HG02588 (cell line): Measurements from ENCODE around the gene LARGE1.
"Not testable (repeated sequence)": the region's sequence is repeated elsewhere in the genome, so short reads cannot be mapped to it uniquely, and the experiment has no call there.

Source experiments
- ATAC-seq: cut with Tn5 transposase; IDR thresholded peaks from one replicate; pipeline ENCODE4 v1.9.1; 2021; ENCODE audit warnings: mild to moderate bottlenecking, moderate library complexity; ENCODE audit not compliant: unreplicated experiment

The LARGE1 gene

DNA sequence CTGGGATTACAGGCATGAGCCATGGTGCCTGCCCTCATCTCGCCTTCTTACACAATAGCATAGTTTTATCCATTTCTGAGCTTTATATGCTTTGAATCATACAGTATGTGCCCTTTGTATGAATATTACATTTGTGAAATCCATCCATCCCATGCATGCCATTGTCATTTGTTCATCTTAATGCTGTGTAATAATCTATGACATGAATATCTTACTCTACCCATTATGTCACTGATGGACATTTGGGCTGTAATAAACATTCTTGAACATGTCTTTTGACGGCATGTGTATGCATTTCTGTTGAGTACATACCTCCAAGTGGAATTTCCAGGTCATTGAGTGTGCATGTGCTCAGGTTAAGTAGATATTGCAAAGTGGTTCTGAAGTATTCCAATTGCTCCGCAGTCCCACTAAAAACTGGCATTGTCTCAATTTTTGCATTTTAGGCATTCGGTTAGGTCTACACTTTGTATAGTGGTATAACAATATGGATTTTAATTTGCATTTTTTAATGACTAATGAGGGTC, 522.8 kb downstream of the LARGE1 start:
- no peak for ATAC-seq

DNA sequence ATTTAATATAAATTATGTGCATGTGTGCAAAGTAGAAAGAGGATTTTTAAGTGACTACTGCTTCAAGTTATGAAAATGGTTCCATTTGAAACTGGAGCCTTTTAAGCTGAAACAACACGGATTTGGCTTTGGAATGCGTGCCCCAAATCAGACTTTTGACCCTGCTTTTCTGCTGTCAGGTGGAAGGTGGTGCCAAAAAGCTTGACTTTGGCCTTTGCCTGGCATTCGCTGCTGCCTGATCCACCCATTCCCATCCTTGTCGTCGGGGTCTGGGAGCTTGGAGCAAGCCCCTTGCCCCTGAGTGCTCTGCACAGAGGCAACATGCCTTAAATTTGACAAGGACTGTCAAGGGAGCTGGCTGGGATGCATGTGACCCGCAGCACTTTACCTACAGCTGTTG, 526.8 kb downstream of the LARGE1 start:
- ATAC-seq = no peak

DNA sequence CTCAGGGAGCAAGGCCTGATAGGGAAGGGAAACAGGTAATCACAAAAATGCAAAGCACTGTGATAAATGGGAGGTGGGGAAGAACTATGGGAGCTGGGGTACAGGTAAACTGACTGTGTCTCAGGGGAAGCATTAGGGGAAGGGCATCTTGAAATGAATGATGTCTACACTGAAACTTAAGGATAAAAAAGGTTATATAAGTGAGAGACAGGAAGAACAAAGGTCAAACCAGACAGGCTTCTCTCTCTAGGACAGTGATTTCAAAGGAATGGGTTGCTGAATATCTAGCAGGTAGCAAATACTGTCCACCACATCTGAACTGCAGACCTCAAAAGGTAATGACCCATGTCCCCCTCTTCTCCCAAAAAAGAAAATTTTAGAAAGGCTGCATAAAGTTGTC, 529.0 kb downstream of the LARGE1 start:
- no peak for ATAC-seq

DNA sequence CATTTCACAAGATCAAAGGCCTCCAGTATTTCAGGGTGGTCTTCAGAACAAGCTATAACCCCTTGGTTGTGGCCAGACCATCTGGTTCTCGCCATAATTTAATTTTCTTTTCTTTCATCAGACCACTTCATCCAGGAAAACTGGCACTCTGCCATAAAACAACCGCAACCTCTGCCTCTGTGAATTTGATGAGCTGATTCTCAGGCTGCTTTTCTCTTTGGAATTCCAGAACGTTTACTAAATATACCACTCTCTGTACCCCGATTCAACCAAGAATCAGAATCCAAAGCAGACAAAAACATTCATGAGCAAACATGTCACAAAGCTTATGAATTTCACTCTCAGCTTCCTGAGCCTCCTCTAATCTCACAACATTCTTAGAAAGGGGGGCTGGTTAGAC, 530.3 kb downstream of the LARGE1 start:
- ATAC-seq = no peak

DNA sequence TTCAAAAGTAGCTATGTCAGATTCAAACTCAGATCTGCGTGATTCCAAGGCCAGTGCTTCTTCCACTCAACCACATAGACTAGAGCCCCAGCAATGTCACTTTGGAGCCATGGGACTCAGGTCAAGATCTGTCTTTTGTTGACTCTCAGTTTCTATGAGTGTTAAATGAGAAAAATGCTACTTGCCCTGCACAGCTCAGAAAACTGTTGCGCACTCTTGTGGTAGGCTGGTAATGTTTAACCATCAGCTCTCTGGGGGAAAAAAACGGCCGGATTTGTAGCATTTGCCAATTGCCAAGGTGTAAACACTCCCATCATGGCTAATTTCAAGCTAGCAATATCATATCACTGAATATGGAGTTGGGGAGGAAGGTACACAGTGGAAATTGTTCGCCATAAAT, 534.0 kb downstream of the LARGE1 start:
- no peak for ATAC-seq

DNA sequence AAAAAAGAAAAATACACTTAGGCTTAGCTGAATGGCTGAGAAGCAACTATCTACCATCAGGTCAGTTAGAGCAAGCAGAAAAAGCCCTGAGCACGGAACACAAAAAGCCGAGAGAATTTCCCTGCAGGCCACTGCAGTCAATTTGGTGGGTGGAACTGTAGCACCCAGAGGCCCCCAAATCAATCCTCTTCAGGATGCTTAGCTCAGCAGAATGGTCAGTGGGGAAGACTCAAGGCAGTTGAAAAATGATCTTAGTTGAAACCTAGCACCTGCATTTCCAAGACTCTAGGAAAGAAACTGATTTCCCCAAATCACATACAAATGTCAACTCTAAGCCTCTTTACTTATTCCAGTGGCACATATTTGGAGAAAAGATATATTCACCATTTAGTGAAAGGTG, 534.7 kb downstream of the LARGE1 start:
- ATAC-seq = no peak

DNA sequence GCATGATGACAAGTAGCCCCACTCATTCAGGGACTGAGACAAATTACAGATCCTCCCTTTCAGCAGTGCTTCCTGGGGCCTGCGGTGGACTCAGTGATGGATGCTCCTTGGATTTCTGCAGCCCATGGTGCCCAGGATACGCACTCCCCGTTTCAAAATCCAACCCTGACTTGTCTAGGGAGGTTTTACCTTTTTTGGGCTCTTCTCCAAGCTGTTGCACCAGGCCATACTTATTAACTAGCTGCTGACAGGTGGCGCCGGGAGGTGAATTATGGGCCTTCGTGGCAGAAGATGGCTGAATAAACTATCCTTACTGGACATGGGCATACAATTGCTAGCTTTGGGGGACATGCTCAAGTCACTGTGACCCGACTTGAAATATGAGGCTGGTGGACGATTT, 537.8 kb downstream of the LARGE1 start:
- no peak for ATAC-seq

DNA sequence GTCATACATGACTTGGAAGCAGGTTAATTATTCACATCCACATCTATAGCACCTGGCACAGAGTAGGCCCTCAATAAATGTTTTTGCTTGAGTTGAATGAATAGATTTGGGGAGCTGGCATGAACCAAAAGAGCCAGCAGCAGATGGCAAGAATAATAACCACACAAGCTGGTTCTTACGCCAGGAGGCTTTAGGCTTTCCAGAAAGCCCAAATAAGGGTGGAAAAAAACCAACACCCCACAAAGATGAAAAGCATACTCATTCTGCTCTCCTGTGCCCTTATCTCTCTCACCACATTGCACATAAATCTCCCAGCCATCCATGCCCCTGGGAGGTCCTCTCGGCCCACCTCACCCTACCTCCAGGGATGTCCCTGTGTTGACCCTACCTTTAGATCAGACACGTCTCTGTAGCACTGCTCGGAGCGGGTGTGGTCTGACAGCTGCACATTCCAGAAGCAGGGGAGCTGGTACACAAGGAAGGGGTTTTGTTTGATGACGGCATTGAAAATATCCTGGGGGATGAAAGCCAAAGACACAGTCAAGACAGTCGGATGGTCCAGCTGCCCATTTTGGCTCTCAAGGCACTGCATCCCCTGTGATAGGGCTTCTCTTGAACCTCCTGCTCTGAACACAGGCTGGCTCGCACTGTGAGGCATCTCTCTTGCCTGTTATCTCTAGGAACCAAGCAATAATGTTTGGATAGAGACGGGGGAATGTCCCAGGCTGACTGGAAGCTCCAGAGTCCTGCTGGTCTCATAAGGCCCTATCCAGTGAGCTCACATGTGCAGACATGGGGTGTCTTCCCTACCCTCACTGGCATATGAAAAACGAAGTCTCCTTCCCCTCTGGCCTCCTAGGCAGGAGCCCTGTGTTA, 538.5 kb downstream of the LARGE1 start:
- ATAC-seq = no peak

DNA sequence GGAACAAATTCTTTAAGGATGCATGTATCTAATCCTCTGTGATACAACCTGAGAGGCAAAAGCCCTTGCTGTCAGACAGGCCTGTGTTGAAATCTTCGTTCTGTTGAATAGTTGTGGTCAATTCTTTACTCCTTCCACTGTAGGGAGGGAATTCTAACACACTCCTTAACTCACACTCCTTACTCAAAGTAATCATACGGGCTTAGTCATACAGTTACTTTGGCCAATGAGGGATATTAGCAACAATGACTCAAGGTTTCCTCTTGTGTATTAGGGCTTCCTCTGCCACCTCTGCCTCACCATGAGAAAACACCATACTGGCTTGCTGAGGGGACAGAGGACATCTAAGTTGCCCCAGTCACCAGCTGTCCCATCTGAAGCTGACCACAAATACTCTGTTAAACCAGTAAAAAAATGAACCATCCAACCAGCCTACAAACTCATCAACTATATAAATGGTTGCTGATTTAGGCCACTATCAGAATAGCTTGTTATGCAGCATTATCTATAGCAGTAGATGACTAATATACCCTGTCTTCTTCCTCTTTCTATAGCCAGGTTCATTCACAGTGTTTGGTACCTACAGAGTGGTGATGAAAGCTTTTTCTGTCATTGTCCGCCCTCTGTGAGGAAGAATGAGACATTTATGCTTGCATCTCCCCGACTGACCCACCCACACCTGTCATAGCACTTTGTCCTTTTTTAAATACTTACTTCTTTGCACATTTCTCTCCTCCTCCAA, 539.3 kb downstream of the LARGE1 start:
- ATAC-seq = no peak

DNA sequence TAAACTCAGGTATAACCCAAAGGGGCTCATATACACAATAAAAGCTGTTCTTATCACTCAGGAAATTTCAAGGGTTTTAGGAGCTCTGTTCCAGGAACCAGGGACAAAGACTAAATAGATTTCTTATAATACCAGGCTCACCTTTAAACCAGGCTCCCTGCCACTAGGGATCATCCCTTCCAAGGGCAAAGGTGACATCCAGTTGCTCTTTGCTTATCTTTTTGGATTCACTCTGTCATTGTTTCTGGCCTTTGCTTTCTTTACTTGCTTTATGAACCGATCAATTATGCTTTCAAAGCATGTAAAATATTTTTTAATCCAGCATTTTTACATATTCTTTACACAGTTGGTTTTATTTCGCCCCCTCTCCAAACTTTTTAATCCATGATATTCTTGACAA, 540.4 kb downstream of the LARGE1 start:
- ATAC-seq = no peak

DNA sequence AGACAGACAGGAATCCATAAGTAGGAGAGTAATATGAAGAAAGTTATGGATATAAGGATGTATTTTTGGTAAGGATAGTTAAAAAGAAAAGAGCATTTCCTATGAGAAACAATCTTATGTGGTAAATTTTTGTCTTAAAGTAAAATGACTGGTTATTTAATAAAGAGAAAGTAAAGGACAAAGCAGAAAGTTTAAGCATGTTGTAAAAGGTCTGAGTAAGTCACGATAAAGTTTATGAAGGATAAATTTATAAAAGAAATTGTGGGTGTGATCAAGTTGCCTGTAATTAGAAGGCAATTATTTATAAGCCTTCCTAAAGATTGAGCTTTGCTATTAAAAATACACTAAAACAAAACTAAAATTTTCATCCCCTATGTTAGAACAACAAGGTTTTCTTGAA, 547.4 kb downstream of the LARGE1 start:
- no peak for ATAC-seq

DNA sequence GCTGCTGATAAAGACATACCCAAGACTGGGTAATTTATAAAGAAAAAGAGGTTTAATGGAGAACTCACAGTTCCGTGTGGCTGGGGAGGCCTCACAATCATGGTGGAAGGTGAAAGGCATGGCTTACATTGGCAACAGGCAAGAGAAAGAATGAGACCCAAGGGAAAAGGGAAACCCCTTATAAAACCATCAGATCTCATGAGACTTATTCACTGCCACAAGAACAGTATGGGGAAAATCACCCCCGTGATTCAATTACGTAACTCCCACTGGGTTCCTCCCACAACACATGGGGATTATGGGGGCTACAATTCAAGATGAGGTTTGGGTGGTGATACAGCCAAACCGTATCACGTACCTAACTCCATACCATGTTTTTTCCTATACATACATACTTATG, 557.0 kb downstream of the LARGE1 start:
- not testable (repeated sequence) for ATAC-seq

DNA sequence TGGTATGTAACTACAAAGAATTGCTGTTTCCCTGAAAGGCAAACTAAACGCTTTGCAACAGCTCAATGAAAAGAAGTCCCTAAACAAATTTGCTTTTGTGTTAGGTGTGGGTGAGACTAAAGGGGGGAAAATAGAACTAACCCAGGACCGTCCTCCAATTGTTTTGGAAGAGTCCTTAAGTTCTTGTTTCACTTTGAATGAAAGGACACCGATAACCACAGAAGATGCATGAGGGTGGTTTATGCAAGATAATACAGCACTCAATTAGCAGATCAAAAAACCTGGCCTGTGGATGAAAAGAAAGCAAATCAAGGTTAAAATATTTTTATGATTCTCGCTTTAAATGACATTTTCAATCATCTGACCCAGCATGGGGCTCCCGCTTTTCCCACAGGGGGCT, 557.6 kb downstream of the LARGE1 start:
- no peak for ATAC-seq

DNA sequence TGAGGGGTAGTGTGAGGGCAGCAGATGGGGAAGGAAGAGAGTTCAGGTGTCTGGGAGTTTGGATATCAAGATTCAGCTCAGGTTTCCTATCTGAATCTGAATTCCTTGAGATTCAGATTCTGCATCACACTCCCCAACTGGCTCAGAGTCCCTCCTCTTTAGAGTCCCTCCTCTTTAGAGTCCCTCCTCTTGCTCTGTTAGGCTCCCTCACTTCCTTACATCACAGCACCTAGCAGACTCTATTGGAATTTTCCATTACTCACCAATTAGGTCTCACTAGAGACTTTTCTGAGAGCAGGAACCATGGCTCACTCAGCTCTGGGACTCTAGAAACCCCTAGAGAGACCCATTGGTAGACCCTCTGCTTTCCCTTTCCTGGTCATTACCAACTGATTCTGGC, 558.7 kb downstream of the LARGE1 start:
- ATAC-seq = no peak

DNA sequence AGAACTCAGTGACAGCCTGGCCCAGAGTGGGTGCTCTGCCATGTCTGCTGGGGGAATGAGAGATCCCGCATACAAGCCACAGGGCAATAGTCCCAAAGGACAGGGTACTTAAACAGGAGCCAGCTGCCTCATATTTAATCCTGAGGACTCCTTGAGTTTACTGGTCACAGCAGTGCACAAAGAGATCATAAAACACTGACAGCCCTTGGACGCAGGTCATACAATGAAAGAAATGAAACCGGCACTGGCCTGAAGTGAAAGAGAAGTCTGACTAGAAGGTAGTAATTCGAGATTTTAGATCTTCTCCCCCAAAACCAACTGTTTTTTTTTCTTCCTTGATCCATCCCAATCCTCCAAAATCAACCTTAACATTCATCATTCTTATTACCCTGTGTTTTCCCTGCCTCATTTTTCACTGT, 562.3 kb downstream of the LARGE1 start:
- ATAC-seq = no peak

DNA sequence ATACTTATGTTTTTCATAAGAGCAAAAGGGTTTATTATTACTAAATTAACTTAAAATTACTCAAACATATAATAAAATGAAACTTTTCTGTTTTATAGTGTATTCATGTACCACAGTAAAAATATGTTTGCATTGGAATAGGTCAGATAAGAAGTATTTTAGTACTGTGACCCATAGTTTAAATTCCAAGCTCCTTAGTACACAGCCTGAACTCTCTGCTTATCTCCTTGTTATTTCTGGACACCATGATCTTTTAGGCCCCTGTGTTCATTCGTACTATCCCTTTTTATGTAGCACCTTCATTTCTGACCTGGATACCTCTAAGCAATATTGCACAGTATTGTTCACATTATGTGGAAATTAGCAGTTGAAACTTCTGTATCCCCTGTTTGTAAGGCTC, 565.3 kb downstream of the LARGE1 start:
- no peak for ATAC-seq

DNA sequence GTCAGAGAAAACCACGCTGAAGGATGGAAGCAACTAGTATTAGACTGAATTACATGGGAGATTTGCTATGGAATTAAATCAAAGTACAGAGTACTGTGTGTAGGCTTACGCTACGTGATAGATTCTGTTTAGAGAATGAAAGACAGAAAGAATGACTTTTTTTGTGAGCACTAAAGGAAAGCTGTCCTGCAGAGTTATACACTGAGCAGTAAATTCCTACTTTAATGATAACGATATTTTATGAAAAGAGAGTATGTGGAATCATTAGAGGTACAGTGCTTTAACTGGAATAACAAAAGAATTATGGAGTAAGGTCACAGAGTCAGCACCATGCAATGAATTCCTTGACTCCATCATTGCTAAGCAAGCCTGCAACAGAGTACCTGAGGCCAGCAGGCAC, 566.8 kb downstream of the LARGE1 start:
- ATAC-seq = no peak

DNA sequence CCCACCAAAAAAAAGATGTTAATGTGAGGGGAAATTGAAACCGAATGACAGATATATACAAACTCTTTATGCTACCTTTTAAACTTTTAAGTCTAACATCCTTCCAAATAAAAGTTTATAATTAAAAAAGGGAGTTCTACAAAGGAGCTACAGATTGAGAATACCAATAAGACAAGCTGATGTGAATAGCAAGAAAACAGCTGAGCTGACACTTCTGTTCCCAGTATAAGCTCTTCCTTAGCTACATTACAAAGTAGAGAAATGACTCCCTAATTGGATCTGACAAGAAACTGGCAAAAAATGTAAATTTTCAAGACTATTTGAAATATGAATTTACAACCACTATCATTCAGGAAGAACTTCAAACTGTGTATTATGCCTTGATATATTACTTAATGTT, 567.5 kb downstream of the LARGE1 start:
- ATAC-seq = no peak

DNA sequence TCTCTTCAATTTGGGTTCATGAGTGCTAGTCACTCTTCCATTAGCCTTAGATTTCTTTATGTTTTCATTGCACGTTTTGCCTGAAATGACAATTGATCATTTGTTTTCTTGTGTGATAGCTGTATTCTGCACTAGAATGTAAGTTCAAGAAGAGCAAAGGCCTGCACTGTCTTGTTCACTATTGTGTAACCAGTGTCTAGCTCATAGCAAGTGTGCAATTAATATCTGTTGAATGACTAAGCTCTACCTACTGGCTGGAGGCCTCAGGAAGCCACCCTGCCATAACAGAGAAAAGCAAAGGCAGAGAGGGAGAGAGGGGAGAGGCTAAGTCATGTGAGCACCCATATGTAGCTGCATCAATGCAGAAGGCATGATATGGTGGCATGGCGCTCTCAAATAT, 569.3 kb downstream of the LARGE1 start:
- ATAC-seq = no peak

DNA sequence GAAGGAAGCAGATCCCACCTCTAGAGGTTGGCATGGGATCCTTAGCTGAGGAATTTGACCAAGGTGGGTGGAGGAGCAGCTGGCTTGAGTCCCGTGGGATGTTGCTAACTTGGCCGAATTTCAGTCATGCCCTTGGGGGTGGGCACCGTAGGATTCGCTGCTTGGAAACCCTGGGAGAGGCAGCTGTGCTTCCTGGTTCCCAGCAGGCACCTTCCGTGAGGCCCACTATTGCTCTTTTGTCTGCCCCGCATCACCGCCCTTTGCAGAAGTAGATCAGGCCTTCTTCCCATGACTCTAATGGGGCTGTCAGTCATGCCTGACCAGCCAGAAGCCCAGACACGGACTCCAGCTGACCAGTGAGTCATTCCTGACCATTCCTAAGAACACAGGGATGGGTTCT, 569.8 kb downstream of the LARGE1 start:
- ATAC-seq = no peak

DNA sequence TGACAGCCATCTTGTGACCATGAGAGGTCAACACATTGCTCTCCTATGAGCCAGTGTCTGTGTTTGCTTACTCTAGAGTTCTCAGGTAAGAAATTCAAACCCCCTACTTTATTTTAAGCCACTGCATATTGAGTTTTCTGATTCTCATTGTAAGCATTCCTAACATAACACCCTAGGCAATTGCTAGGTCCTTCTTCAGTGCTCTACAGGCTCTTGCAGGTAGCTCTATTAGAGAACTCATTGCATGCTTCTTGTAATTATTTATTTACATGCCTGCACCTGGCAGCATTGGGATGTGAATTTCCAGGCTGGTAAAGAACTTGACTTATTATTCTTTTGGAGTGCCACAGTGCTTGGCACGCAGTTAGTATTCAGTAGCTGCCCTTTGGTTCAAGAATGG, 573.3 kb downstream of the LARGE1 start:
- no peak for ATAC-seq

DNA sequence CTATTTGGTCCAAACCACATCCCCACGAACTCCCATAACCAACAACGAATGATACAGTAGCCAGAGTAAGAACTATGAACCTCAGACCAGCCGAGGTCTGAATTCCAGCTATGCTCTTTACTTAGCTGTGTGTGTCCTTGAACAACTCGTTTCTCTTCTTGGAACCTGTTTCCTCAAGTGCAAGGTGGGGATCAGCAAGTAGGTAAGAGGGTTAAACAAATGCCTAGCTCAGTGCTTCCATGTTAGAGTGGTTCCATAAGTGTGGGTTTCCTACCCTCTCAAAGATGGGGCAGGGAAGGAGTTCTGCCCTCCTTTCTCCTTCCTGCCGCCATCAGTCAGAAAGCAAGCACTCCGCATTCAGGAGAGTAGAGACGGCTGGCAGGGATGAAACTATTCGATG, 578.7 kb downstream of the LARGE1 start:
- ATAC-seq = no peak
